Measurements from ENCODE around the gene STRN.

Gene STRN

GRCh38 chr2:36823862-36824261, 142.5 kb downstream of the STRN start:
- no peak for TF ChIP-seq CTCF (conservative IDR thresholded peaks at IDR 0.05; ENCODE audit: control insufficient read depth, insufficient read depth, low read depth, low read length)
- no peak for DNase-seq (ENCODE audit: low read depth)
- H3K4me3 ChIP-seq (ENCODE audit: control insufficient read depth, low read depth, low read length): no peak overlapping the region

GRCh38 chr2:36820942-36821605, 145.3 kb downstream of the STRN start:
- no peak for DNase-seq (ENCODE audit: low read depth)
- no peak for TF ChIP-seq CTCF (conservative IDR thresholded peaks at IDR 0.05; ENCODE audit: control insufficient read depth, insufficient read depth, low read depth, low read length)
- no peak overlapping the region for H3K4me3 ChIP-seq (ENCODE audit: control insufficient read depth, low read depth, low read length)

GRCh38 chr2:36819095-36819711, 147.1 kb downstream of the STRN start:
- DNase-seq (ENCODE audit: low read depth): no peak
- TF ChIP-seq CTCF (conservative IDR thresholded peaks at IDR 0.05; ENCODE audit: control insufficient read depth, insufficient read depth, low read depth, low read length): no peak
- no peak overlapping the region for H3K4me3 ChIP-seq (ENCODE audit: control insufficient read depth, low read depth, low read length)

- H3K4me3 ChIP-seq (ENCODE audit: control insufficient read depth, low read depth, low read length): no peak overlapping the region
- DNase-seq (ENCODE audit: low read depth): no peak
- no peak for TF ChIP-seq CTCF (conservative IDR thresholded peaks at IDR 0.05; ENCODE audit: control insufficient read depth, insufficient read depth, low read depth, low read length)
These were observed 147.8 kb downstream of the STRN start for GRCh38 chr2:36818542-36818941.

- peak; percentile 28 for TF ChIP-seq CTCF (conservative IDR thresholded peaks at IDR 0.05; ENCODE audit: control insufficient read depth, insufficient read depth, low read depth, low read length)
These were observed 154.1 kb downstream of the STRN start for GRCh38 chr2:36812196-36812595.

GRCh38 chr2:36811071-36811470, 155.3 kb downstream of the STRN start:
- H3K4me3 ChIP-seq (ENCODE audit: control insufficient read depth, low read depth, low read length): no peak overlapping the region
- no peak for TF ChIP-seq CTCF (conservative IDR thresholded peaks at IDR 0.05; ENCODE audit: control insufficient read depth, insufficient read depth, low read depth, low read length)
- DNase-seq (ENCODE audit: low read depth): no peak

More at GRCh38 chr2:36812196-36812595, 154.1 kb downstream of the STRN start:
- DNase-seq (ENCODE audit: low read depth): peak; percentile 12
- no peak overlapping the region for H3K4me3 ChIP-seq (ENCODE audit: control insufficient read depth, low read depth, low read length)

Data from fibroblast of mammary gland (primary cell).